DND-41 (cell line): ENCODE measurements around the gene BMPER.

ENCODE experiments used
- ATAC-seq: fragments of 200-7000 bp; cut with Tn5 transposase; 3 replicates; pipeline ENCODE4 v1.9.1; 2021; ENCODE audit warnings: low read depth; ENCODE audit not compliant: insufficient read depth
- DNase-seq: peaks from one replicate; pipeline ENCODE4 v3.0.0-alpha.2; 2020
- H2AFZ ChIP-seq: 2 replicates; pipeline ENCODE4 v1.6.0; 2012; ENCODE audit warnings: low read depth, low read length
- H3K27ac ChIP-seq: 2 replicates; pipeline ENCODE4 v1.5.1; 2012; ENCODE audit warnings: low read length, inconsistent platforms
- H3K27me3 ChIP-seq: fragments of 200-600 bp; sonication (generic); 2 replicates; pipeline ENCODE4 v1.6.0; 2012; ENCODE audit warnings: low read length, mild to moderate bottlenecking, inconsistent platforms; ENCODE audit not compliant: insufficient read depth, poor library complexity
- H3K36me3 ChIP-seq: 2 replicates; pipeline ENCODE4 v1.5.1; 2012; ENCODE audit warnings: low read length, inconsistent platforms; ENCODE audit not compliant: insufficient read depth
- H3K4me1 ChIP-seq: 2 replicates; pipeline ENCODE4 v1.5.1; 2012; ENCODE audit warnings: mild to moderate bottlenecking, low read length; ENCODE audit not compliant: insufficient read depth
- H3K4me2 ChIP-seq: 2 replicates; pipeline ENCODE4 v1.6.0; 2012; ENCODE audit warnings: mild to moderate bottlenecking, moderate library complexity, low read length, inconsistent platforms; ENCODE audit not compliant: insufficient read depth
- H3K4me3 ChIP-seq, 2 experiments: fragments of 200-600 bp in 1 of 2; shearing (Covaris generic) in 1 of 2; 2 replicates each; pipeline ENCODE4 v1.5.1; 2012 to 2016; ENCODE audit warnings: inconsistent platforms in 2 of 2, low read length in 2 of 2, mild to moderate bottlenecking in 2 of 2, low read depth in 1 of 2, moderate library complexity in 1 of 2
- H3K79me2 ChIP-seq: 2 replicates; pipeline ENCODE4 v1.6.0; 2012; ENCODE audit warnings: low read length, inconsistent platforms; ENCODE audit not compliant: insufficient read depth
- H3K9ac ChIP-seq: 2 replicates; pipeline ENCODE4 v1.6.0; 2012; ENCODE audit warnings: low read depth, mild to moderate bottlenecking, inconsistent platforms, low read length, moderate library complexity
- H3K9me3 ChIP-seq: 2 replicates; pipeline ENCODE4 v1.5.1; 2012; ENCODE audit warnings: low read length, moderate library complexity, mild to moderate bottlenecking, inconsistent platforms; ENCODE audit not compliant: insufficient read depth, severe bottlenecking
- H4K20me1 ChIP-seq: 2 replicates; pipeline ENCODE4 v1.6.0; 2012; ENCODE audit warnings: low read length; ENCODE audit not compliant: insufficient read depth
- EZH2 ChIP-seq: IDR thresholded peaks from 3 replicates; pipeline ENCODE4 v1.6.1; 2012; ENCODE audit warnings: borderline replicate concordance, low read depth, mild to moderate bottlenecking, moderate library complexity, low read length, inconsistent platforms; ENCODE audit not compliant: severe bottlenecking
- TF ChIP-seq, protein P1 (sequence below): IDR thresholded peaks from 2 replicates; pipeline ENCODE4 v1.5.1; 2012; ENCODE audit warnings: borderline replicate concordance, low read length, moderate library complexity, mild to moderate bottlenecking; ENCODE audit not compliant: poor library complexity, severe bottlenecking; ENCODE audit errors: extremely low read depth

Gene BMPER

GRCh38 chr7:34011017-34011695 is 105.8 kb downstream of the BMPER start:
- H2AFZ ChIP-seq, result no peak overlapping the region
- no peaks in the 10 kb centered on the region for H3K4me1 ChIP-seq
- H3K4me3 ChIP-seq, result no peak overlapping the region
- DNase-seq (no peak), ATAC-seq (no peak)
- H3K4me2 ChIP-seq, result no peak overlapping the region
- no peaks in the 10 kb centered on the region for H3K79me2 ChIP-seq
- no peaks in the 10 kb centered on the region for H3K27me3 ChIP-seq
- H3K27ac ChIP-seq, result no peak overlapping the region
- no peak overlapping the region for H3K9ac ChIP-seq
- TF ChIP-seq, protein P1, sequence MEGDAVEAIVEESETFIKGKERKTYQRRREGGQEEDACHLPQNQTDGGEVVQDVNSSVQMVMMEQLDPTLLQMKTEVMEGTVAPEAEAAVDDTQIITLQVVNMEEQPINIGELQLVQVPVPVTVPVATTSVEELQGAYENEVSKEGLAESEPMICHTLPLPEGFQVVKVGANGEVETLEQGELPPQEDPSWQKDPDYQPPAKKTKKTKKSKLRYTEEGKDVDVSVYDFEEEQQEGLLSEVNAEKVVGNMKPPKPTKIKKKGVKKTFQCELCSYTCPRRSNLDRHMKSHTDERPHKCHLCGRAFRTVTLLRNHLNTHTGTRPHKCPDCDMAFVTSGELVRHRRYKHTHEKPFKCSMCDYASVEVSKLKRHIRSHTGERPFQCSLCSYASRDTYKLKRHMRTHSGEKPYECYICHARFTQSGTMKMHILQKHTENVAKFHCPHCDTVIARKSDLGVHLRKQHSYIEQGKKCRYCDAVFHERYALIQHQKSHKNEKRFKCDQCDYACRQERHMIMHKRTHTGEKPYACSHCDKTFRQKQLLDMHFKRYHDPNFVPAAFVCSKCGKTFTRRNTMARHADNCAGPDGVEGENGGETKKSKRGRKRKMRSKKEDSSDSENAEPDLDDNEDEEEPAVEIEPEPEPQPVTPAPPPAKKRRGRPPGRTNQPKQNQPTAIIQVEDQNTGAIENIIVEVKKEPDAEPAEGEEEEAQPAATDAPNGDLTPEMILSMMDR, result no peak
- TF ChIP-seq EZH2, result no peak
- H3K9me3 ChIP-seq, result no peaks in the 10 kb centered on the region
- no peaks in the 10 kb centered on the region for H3K36me3 ChIP-seq
- H4K20me1 ChIP-seq, result no peaks in the 10 kb centered on the region

GRCh38 chr7:34011696-34012095 is 106.4 kb downstream of the BMPER start:
- DNase-seq (no peak), ATAC-seq (no peak)
- Histone ChIP-seq H3K9me3 (no peaks in the 10 kb centered on the region), H4K20me1 (no peaks in the 10 kb centered on the region), H3K4me2 (no peak overlapping the region), H3K4me3 (no peak overlapping the region), H2AFZ (no peak overlapping the region), H3K9ac (no peak overlapping the region), H3K79me2 (no peaks in the 10 kb centered on the region), H3K27ac (no peak overlapping the region), H3K27me3 (no peaks in the 10 kb centered on the region), H3K36me3 (no peaks in the 10 kb centered on the region), H3K4me1 (no peaks in the 10 kb centered on the region)
- no peak for TF ChIP-seq EZH2
- TF ChIP-seq, protein P1, result no peak

DNA sequence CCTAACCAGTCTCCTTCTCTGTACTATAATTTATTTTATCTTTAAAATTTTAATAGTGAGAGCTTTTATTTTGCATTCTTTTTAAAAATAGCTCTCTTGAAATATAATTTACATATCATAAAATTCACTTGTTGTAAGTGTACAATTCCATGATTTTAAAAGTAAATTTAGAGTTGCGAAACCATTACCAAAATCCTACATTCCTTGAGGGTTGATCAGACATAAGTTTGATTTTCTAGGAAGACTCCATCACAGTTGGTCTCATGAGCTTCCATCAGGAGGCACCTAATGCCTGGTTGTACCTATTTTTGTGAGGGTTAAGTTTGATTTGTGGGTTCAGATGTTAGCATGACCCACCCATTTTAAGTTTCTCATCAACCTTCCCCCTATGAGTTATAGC is 108.1 kb downstream of the BMPER start:
- TF ChIP-seq EZH2, result no peak
- TF ChIP-seq, protein P1, result no peak
- no peaks in the 10 kb centered on the region for H3K36me3 ChIP-seq
- H3K4me1 ChIP-seq, result no peaks in the 10 kb centered on the region
- no peaks in the 10 kb centered on the region for H3K79me2 ChIP-seq
- no peaks in the 10 kb centered on the region for H3K9me3 ChIP-seq
- H3K4me3 ChIP-seq, result no peak overlapping the region
- H2AFZ ChIP-seq, result no peak overlapping the region
- no peaks in the 10 kb centered on the region for H4K20me1 ChIP-seq
- DNase-seq (no peak), ATAC-seq (no peak)
- no peak overlapping the region for H3K4me2 ChIP-seq
- H3K9ac ChIP-seq, result no peak overlapping the region
- no peaks in the 10 kb centered on the region for H3K27me3 ChIP-seq
- H3K27ac ChIP-seq, result no peak overlapping the region

DNA sequence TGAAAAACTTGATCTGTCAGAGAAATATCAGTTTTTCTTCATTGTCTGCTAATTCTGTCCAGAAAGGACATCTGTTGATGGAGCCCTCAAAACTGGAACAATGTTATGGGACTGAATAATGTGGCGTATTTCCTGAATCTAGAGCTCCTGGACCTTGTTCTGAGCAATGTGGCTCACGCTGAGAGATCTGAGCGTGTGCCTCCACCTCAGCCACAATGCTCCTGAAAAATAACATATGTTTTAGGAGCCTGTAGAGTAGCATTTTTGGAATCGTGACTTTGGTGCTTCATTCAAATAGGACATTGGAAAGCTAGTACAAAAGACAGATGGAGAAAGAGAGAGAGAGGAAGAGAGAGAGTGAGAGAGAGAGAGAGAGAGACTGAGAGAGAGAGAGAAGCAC is 110.3 kb downstream of the BMPER start:
- H3K4me1 ChIP-seq, result no peaks in the 10 kb centered on the region
- TF ChIP-seq EZH2, result no peak
- TF ChIP-seq, protein P1, result no peak
- H3K36me3 ChIP-seq, result no peaks in the 10 kb centered on the region
- no peak overlapping the region for H3K27ac ChIP-seq
- H3K4me3 ChIP-seq, result no peak overlapping the region
- no peaks in the 10 kb centered on the region for H3K9me3 ChIP-seq
- no peaks in the 10 kb centered on the region for H4K20me1 ChIP-seq
- ATAC-seq, result no peak
- H3K9ac ChIP-seq, result no peak overlapping the region
- no peak overlapping the region for H3K4me2 ChIP-seq
- no peak for DNase-seq
- H2AFZ ChIP-seq, result no peak overlapping the region
- H3K27me3 ChIP-seq, result no peaks in the 10 kb centered on the region
- H3K79me2 ChIP-seq, result no peaks in the 10 kb centered on the region
